WTC11 (cell line): ENCODE data around the gene PRXL2C. TPM values are rescaled to one million over a fixed set of nuclear protein-coding genes. Genes with fewer than 3 reads are reported as not detected.

Source experiments
- ELF4 ChIP-seq: sonication (generic); formaldehyde crosslinking; IDR thresholded peaks from 2 replicates; pipeline ENCODE4 v1.8.1; 2022; ENCODE audit warnings: low read depth, mild to moderate bottlenecking, moderate library complexity, missing genetic modification reagents
- ERG ChIP-seq: fragments of 250-450 bp; sonication (Bioruptor Pico); IDR thresholded peaks from 2 replicates; pipeline ENCODE4 v1.8.0; 2021; ENCODE audit warnings: mild to moderate bottlenecking
- GRHL2 ChIP-seq: fragments of 250-450 bp; sonication (Bioruptor Pico); IDR thresholded peaks from 2 replicates; pipeline ENCODE4 v1.8.0; 2022; ENCODE audit warnings: mild to moderate bottlenecking, moderate library complexity; ENCODE audit not compliant: insufficient replicate concordance, severe bottlenecking
- IRF1 ChIP-seq: sonication (generic); formaldehyde crosslinking; IDR thresholded peaks from 2 replicates; pipeline ENCODE4 v1.8.0; 2023; ENCODE audit warnings: missing genetic modification reagents
- MXD4 ChIP-seq: fragments of 250-450 bp; sonication (Bioruptor Pico); IDR thresholded peaks from 2 replicates; pipeline ENCODE4 v1.8.0; 2021; ENCODE audit warnings: mild to moderate bottlenecking, moderate library complexity, borderline replicate concordance
- MYBL2 ChIP-seq: sonication (generic); formaldehyde crosslinking; IDR thresholded peaks from 2 replicates; pipeline ENCODE4 v1.8.1; 2023; ENCODE audit warnings: mild to moderate bottlenecking, moderate library complexity, missing genetic modification reagents
- NFYB ChIP-seq: sonication (generic); formaldehyde crosslinking; conservative IDR thresholded peaks from 2 replicates; pipeline ENCODE4 v1.8.0; 2022; ENCODE audit warnings: low read depth, missing genetic modification reagents
- NR1H2 ChIP-seq: sonication (generic); formaldehyde crosslinking; IDR thresholded peaks from 2 replicates; pipeline ENCODE4 v1.9.0; 2021; ENCODE audit warnings: mild to moderate bottlenecking, moderate library complexity, missing genetic modification reagents
- NR2C2 ChIP-seq: sonication (generic); formaldehyde crosslinking; IDR thresholded peaks from 2 replicates; pipeline ENCODE4 v1.8.0; 2022; ENCODE audit warnings: mild to moderate bottlenecking, missing genetic modification reagents
- RORB ChIP-seq: fragments of 250-450 bp; sonication (Bioruptor Pico); IDR thresholded peaks from 2 replicates; pipeline ENCODE4 v1.9.0; 2021; ENCODE audit warnings: mild to moderate bottlenecking
- ZMAT4 ChIP-seq: fragments of 250-450 bp; sonication (Bioruptor Pico); IDR thresholded peaks from 2 replicates; pipeline ENCODE4 v1.9.0; 2021; ENCODE audit warnings: mild to moderate bottlenecking
- ZNF416 ChIP-seq: fragments of 250-450 bp; sonication (Bioruptor Pico); IDR thresholded peaks from 2 replicates; pipeline ENCODE4 v1.9.0; 2021; ENCODE audit warnings: mild to moderate bottlenecking, inconsistent platforms
- ZSCAN18 ChIP-seq: fragments of 250-450 bp; sonication (Bioruptor Pico); IDR thresholded peaks from 2 replicates; pipeline ENCODE4 v2.1.2; 2022; ENCODE audit warnings: mild to moderate bottlenecking, moderate library complexity
- total RNA-seq: library from RNA; stranded (reverse); gene quantifications from 3 replicates; pipeline ENCODE4 v1.2.3, GENCODE V29; 2021
- TF ChIP-seq, protein P1 (sequence below): sonication (generic); formaldehyde crosslinking; conservative IDR thresholded peaks from 2 replicates; pipeline ENCODE4 v1.8.1; 2023; ENCODE audit warnings: mild to moderate bottlenecking, low read depth, missing genetic modification reagents, moderate library complexity
- TF ChIP-seq, protein P2 (sequence below): sonication (generic); formaldehyde crosslinking; IDR thresholded peaks from 2 replicates; pipeline ENCODE4 v1.8.0; 2022; ENCODE audit warnings: mild to moderate bottlenecking, missing genetic modification reagents
- TF ChIP-seq, protein P3 (sequence below): sonication (generic); formaldehyde crosslinking; IDR thresholded peaks from 2 replicates; pipeline ENCODE4 v1.8.1; 2022; ENCODE audit warnings: mild to moderate bottlenecking, moderate library complexity, missing genetic modification reagents
- TF ChIP-seq, protein P4 (sequence below): fragments of 200-600 bp; IDR thresholded peaks from 2 replicates; pipeline ENCODE4 v1.8.0; 2022; ENCODE audit warnings: antibody characterized with exemption
- TF ChIP-seq, protein P5 (sequence below): fragments of 250-450 bp; sonication (Bioruptor Pico); IDR thresholded peaks from 2 replicates; pipeline ENCODE4 v1.9.0; 2021; ENCODE audit warnings: mild to moderate bottlenecking
- TF ChIP-seq, protein P6 (sequence below): fragments of 250-450 bp; sonication (Bioruptor Pico); conservative IDR thresholded peaks from 2 replicates; pipeline ENCODE4 v1.9.0; 2021; ENCODE audit warnings: mild to moderate bottlenecking

PRXL2C gene
- total RNA-seq, 1 experiment from 2014 or later = 7.5 TPM

DNA sequence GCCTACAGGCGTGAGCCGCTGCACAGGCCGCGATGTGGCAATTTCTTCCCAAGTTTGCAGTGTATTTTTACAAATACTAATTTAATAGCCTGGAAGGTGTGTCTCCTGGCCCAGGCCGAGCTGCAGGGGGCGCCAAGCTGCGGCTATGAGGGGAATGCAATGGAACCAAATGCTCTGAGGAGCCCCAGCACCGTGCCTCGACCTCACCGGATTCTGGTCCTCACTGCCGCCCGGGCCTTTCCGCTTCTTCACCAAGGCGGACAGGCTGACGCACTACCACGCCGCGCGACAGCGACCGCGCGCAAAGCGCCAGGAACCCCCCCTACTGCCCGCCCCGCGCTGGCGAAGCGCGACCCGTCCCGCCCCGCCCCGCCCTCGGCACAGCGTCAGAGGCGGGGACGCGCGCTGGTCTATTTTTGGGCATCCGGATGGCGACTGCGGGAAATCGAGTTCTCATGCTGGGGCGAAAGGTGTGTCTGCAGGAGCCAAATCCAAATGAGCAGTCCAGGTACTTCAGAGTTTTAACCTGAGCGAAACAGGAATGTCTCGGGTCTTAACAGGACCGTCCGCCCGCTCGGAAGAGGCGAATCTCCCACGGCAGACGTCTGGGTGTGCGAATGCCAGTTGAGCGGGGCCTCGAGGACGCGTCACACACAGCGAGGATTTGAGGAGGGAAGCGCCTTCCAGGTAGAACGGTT, 31.7 kb upstream of the PRXL2C start (continued):
- TF ChIP-seq ZSCAN18 (CRISPR knock-in tag) = no peak
- TF ChIP-seq GRHL2 (CRISPR knock-in tag) = no peak
- TF ChIP-seq, protein P1, sequence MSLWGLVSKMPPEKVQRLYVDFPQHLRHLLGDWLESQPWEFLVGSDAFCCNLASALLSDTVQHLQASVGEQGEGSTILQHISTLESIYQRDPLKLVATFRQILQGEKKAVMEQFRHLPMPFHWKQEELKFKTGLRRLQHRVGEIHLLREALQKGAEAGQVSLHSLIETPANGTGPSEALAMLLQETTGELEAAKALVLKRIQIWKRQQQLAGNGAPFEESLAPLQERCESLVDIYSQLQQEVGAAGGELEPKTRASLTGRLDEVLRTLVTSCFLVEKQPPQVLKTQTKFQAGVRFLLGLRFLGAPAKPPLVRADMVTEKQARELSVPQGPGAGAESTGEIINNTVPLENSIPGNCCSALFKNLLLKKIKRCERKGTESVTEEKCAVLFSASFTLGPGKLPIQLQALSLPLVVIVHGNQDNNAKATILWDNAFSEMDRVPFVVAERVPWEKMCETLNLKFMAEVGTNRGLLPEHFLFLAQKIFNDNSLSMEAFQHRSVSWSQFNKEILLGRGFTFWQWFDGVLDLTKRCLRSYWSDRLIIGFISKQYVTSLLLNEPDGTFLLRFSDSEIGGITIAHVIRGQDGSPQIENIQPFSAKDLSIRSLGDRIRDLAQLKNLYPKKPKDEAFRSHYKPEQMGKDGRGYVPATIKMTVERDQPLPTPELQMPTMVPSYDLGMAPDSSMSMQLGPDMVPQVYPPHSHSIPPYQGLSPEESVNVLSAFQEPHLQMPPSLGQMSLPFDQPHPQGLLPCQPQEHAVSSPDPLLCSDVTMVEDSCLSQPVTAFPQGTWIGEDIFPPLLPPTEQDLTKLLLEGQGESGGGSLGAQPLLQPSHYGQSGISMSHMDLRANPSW = 0 out of 2 replicates have a peak, but pooled peaks have one; percentile 66
- TF ChIP-seq ERG (CRISPR knock-in tag) = no peak
- TF ChIP-seq, protein P2, sequence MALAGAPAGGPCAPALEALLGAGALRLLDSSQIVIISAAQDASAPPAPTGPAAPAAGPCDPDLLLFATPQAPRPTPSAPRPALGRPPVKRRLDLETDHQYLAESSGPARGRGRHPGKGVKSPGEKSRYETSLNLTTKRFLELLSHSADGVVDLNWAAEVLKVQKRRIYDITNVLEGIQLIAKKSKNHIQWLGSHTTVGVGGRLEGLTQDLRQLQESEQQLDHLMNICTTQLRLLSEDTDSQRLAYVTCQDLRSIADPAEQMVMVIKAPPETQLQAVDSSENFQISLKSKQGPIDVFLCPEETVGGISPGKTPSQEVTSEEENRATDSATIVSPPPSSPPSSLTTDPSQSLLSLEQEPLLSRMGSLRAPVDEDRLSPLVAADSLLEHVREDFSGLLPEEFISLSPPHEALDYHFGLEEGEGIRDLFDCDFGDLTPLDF (CRISPR knock-in tag) = 0 out of 2 replicates have a peak, but pooled peaks have one; percentile 80
- TF ChIP-seq, protein P3, sequence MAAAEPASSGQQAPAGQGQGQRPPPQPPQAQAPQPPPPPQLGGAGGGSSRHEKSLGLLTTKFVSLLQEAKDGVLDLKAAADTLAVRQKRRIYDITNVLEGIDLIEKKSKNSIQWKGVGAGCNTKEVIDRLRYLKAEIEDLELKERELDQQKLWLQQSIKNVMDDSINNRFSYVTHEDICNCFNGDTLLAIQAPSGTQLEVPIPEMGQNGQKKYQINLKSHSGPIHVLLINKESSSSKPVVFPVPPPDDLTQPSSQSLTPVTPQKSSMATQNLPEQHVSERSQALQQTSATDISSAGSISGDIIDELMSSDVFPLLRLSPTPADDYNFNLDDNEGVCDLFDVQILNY (CRISPR knock-in tag) = peak; percentile 89
- peak; percentile 74; the same call in 1 of the 2 replicates for TF ChIP-seq IRF1 (CRISPR knock-in tag)
- TF ChIP-seq, protein P4, sequence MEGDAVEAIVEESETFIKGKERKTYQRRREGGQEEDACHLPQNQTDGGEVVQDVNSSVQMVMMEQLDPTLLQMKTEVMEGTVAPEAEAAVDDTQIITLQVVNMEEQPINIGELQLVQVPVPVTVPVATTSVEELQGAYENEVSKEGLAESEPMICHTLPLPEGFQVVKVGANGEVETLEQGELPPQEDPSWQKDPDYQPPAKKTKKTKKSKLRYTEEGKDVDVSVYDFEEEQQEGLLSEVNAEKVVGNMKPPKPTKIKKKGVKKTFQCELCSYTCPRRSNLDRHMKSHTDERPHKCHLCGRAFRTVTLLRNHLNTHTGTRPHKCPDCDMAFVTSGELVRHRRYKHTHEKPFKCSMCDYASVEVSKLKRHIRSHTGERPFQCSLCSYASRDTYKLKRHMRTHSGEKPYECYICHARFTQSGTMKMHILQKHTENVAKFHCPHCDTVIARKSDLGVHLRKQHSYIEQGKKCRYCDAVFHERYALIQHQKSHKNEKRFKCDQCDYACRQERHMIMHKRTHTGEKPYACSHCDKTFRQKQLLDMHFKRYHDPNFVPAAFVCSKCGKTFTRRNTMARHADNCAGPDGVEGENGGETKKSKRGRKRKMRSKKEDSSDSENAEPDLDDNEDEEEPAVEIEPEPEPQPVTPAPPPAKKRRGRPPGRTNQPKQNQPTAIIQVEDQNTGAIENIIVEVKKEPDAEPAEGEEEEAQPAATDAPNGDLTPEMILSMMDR = peak; percentile 57
- no peak for TF ChIP-seq MYBL2 (CRISPR knock-in tag)
- TF ChIP-seq, protein P5, sequence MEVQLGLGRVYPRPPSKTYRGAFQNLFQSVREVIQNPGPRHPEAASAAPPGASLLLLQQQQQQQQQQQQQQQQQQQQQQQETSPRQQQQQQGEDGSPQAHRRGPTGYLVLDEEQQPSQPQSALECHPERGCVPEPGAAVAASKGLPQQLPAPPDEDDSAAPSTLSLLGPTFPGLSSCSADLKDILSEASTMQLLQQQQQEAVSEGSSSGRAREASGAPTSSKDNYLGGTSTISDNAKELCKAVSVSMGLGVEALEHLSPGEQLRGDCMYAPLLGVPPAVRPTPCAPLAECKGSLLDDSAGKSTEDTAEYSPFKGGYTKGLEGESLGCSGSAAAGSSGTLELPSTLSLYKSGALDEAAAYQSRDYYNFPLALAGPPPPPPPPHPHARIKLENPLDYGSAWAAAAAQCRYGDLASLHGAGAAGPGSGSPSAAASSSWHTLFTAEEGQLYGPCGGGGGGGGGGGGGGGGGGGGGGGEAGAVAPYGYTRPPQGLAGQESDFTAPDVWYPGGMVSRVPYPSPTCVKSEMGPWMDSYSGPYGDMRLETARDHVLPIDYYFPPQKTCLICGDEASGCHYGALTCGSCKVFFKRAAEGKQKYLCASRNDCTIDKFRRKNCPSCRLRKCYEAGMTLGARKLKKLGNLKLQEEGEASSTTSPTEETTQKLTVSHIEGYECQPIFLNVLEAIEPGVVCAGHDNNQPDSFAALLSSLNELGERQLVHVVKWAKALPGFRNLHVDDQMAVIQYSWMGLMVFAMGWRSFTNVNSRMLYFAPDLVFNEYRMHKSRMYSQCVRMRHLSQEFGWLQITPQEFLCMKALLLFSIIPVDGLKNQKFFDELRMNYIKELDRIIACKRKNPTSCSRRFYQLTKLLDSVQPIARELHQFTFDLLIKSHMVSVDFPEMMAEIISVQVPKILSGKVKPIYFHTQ (CRISPR knock-in tag) = no peak
- no peak for TF ChIP-seq ZMAT4 (CRISPR knock-in tag)
- TF ChIP-seq ZNF416 = no peak
- no peak for TF ChIP-seq NR1H2 (CRISPR knock-in tag)
- TF ChIP-seq NFYB (CRISPR knock-in tag) = no peak
- no peak for TF ChIP-seq MXD4 (CRISPR knock-in tag)
- TF ChIP-seq, protein P6, sequence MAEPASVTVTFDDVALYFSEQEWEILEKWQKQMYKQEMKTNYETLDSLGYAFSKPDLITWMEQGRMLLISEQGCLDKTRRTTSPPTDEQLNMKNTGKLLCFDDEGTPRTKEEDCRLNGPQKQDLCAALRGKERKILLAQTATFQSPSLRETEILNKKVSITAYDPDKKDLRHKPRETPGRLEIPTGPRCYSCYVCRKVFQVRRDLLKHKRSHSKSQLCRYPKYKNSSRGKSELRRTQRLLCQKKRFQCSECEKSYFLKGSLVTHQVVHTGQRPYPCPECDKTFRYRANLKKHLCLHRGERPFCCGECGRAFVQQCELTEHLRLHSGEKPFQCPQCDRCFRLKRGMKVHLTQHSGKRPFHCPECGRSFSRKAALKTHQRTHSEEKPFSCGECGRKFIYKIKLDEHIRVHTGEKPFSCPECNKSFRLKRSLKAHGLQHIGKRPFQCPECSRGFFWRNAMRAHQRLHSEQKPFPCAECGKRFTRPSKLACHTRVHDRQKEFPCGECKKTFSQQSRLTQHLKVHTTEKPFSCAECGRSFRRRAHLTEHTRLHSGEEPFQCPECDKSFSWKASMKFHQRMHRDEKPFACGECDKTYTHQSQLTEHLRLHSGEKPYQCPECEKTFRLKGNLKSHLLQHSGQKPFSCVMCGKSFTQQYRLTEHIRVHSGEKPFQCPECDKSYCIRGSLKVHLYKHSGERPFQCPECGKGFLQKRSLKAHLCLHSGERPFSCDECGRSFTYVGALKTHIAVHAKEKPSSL = no peak
- no peak for TF ChIP-seq RORB (CRISPR knock-in tag)
- TF ChIP-seq NR2C2 (CRISPR knock-in tag) = no peak
- no peak for TF ChIP-seq ELF4 (CRISPR knock-in tag)
